Activated CD4-positive, alpha-beta T cell treated with anti-CD3 and anti-CD28 coated beads, Interleukin-2, Interleukin-4, amounts not matched to agents 100 ng/mL and 50 ng/mL, durations not matched to agents 16 hours and 8 hours (primary cell): ENCODE results near the gene DGAT2.

Source experiments
- DNase-seq: peaks from one replicate; pipeline ENCODE4 v3.0.0-alpha.2; 2020; ENCODE audit warnings: low spot score

The DGAT2 gene

GRCh38 chr11:75801362-75802020 lies 32.9 kb downstream of the DGAT2 start:
- DNase-seq: no peak

DNA sequence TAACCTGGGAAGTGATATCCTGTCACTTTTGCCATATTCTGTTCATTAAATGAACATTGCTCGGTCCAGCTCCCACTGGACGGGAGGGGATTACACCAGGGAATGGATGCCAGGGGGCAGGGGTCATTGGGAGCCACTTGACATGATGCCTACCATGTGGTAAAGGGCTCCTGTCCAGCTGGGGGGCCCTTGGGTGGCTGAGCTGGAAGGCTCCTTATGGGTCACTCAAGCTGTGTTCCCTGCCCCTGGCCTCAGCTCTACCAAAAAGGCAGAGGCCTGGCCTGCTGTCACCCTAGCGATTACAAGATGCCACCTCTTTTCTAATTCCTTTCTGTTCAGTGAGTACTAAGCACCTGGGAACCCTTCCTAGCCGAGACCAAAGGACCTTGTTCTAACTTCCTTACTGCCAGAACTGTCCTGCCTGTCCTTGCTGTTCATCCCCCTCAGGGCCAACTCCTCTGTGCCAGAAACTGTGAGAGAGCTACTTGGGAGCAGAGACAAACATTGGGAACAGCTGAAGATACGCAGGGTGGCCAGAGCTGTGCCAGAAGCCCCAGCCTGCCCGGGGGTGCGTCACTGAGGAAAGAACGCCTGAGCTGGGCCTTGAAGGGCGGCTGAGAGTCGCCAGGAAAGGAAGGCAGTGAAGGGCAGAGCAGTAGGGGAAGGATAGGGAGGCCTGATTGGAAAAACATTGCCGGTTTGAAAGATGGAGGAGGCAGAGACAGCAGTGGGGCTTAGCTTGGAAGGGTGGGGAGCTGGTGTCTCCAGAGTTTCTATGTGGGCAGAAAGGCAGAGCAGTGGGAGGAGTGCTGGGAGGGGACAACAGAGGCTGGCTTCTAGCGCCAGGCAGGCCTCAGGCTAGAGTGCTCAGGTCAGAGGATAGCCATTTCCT lies 33.7 kb downstream of the DGAT2 start:
- DNase-seq: no peak

- peak; percentile 69 for DNase-seq
Measured at GRCh38 chr11:75802913-75803820, 34.6 kb downstream of the DGAT2 start.

DNA sequence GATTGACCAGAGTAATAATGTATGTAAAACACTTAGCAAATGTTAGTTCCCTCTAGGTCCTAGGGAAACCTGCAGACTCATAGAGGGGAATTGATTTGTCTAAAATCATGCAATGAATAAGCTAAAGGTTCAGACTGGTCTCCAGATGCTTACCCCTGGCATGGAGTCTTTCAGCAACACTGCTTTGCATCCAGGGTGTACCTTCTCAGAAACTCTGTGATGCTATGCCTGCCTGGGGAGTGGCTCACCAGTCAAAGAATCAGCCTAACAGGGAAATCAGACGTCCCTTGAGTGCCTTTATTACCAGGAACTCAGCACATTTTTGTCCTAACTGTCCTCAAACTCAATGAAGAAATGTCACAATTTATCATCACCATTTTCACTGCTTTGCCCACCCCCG lies 40.5 kb downstream of the DGAT2 start:
- no peak for DNase-seq

- DNase-seq: no peak
Measured at GRCh38 chr11:75809991-75810390, 41.4 kb downstream of the DGAT2 start.

DNA sequence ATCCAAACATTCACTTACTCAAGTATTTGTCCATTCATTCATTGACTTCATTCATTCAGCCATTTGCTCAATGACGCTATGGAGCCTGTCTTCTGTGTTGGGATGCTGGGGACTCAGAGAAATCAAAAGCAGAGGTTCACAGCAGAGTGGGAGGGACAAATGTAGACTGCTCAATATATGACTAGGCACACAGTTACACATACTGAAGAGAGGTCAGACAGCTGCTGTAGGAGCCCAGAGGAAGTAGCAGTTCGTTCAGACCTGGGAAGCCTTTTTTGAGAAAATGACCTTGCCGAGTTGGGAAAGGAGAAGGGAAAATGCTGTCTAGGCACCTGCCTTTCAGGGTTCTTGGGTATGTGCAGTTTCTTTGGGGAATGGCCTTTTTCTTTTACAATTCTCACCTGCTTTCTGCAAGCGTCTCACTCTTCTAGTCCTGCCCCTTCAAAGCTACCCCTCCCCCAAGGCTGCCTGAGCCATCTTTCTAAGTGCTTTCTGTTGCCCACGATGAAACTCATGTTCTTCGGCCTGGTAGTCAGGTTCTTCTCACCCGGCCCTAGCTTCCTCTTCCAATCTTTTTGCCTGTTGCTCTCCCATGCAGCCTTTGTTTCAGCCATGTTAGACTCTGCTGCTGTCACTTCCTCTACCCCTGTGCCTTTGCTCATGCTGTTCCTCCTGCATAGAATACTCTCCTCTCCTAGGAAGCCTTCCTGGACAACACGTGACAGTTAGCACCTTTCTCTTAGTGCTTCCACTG lies 42.2 kb downstream of the DGAT2 start:
- no peak for DNase-seq

- DNase-seq: no peak
Measured at GRCh38 chr11:75811485-75811884, 42.9 kb downstream of the DGAT2 start.

DNA sequence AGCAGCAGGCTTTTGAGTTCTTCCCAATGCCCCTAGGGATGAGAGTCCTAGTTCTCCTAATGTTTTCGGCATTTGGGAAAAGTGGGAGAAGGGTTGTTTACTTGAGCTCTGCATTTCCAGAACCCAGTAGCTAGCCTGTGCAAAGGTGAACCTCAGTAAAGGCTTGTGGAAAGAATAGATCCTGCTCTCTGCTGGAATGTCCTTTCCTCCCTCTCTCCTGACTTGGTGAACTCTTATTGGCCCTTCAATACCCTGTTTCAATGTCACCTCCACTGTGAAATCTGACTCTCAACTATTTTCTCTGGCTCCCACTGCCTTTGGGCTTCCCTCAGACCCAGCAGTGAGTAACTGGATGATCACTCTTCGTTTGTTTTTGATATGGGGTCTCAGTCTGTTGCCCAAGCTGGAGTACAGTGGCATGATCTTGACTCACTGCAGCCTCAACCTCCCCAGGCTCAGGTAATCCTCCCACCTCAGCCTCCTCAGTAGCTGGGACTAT lies 44.0 kb downstream of the DGAT2 start:
- no peak for DNase-seq

GRCh38 chr11:75813124-75813523 lies 44.5 kb downstream of the DGAT2 start:
- DNase-seq: no peak

GRCh38 chr11:75813622-75814039 lies 45.1 kb downstream of the DGAT2 start:
- DNase-seq: no peak

DNA sequence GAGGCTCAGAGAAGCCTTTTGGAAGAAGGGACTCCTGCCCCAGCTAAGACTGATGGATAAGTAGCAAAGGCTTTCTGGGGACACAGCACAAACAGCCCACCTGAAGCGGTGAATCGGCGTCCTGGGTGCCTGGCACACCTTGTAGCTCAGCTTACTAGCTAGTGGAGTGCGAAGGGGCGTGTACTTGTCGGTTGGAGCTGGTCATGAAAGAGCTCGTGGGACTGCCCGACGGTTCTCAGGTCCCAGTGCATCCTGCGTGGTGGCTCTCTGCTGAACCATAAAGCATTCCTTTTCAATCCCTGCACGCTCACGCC lies 45.7 kb downstream of the DGAT2 start:
- no peak for DNase-seq

DNA sequence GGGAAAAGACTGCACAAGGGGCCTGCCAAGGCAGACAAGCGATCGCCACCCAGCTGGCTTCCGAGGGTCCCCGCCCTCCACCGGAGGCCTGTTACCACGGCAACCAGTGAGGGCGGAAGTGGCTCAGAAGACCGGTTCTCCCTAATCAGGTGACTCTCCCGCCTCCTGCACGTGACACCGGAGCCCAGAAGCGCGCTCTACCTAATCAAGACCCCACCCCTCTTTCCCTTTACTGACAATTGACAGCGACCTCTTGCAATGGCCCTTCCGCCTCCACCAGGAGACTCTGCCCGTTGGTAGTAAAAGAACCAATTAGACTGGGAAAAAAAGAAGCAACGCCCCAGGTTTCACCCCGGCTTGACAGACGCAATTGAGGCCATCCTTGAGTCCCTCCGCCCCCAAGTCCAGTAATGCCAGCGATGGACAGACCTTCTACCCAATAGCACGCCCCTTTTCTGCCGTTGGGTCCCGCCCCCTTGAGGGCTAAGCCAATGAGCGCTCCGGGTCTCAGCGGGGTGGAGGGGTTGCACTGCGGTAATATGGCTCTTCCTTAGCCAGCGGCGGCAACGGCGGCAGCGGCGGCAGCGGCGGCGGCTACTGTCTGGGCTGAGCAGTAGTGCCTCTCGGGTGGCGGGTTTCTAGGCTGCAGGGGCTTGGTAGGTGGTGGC lies 46.2 kb downstream of the DGAT2 start, which contains the start of gene UVRAG:
Gene UVRAG (plus strand): TSS at position 534 of the 668 bp plus-strand sequence. CDS start 198 bp downstream, outside the sequence.
- DNase-seq: peak; percentile 98

- DNase-seq: peak; percentile 30
Measured at GRCh38 chr11:75815345-75816168, 47.0 kb downstream of the DGAT2 start.

GRCh38 chr11:75816561-75817239 lies 48.1 kb downstream of the DGAT2 start:
- no peak for DNase-seq

DNA sequence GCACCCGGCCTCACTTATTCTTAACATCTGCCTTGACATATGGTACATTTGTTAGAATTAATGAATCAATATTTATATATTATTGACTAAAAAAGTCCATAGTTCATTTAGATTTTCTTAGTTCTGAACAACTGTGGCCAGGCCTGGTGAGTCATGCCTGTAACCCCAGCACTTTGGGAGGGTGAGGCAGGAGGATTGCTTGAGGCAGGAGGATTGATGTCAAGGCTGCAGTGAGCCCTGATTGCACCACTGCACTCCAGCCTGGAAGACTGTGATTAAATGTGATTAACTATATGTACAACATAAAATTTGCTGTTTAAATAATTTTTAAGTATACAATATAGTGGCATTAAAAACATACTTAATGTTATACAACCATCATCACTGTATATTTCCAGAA lies 52.1 kb downstream of the DGAT2 start:
- no peak for DNase-seq

GRCh38 chr11:75821202-75821601 lies 52.6 kb downstream of the DGAT2 start:
- no peak for DNase-seq

- no peak for DNase-seq
Measured at GRCh38 chr11:75822541-75822940, 54.0 kb downstream of the DGAT2 start.

- DNase-seq: no peak
Measured at GRCh38 chr11:75823415-75823814, 54.8 kb downstream of the DGAT2 start.

- no peak for DNase-seq
Measured at GRCh38 chr11:75823946-75824345, 55.4 kb downstream of the DGAT2 start.
